22Rv1 (cell line): Measurements from ENCODE around the gene STOML1.

Experiments used
- ZFX ChIP-seq: fragments of 450-650 bp; IDR thresholded peaks from 2 replicates; pipeline ENCODE4 v1.6.1; 2017; ENCODE audit warnings: antibody characterized with exemption, borderline replicate concordance
- TF ChIP-seq, protein P1 (sequence below): fragments of 450-650 bp; IDR thresholded peaks from 2 replicates; pipeline ENCODE4 v1.5.1; 2017; ENCODE audit warnings: mild to moderate bottlenecking

- TF ChIP-seq, protein P1, sequence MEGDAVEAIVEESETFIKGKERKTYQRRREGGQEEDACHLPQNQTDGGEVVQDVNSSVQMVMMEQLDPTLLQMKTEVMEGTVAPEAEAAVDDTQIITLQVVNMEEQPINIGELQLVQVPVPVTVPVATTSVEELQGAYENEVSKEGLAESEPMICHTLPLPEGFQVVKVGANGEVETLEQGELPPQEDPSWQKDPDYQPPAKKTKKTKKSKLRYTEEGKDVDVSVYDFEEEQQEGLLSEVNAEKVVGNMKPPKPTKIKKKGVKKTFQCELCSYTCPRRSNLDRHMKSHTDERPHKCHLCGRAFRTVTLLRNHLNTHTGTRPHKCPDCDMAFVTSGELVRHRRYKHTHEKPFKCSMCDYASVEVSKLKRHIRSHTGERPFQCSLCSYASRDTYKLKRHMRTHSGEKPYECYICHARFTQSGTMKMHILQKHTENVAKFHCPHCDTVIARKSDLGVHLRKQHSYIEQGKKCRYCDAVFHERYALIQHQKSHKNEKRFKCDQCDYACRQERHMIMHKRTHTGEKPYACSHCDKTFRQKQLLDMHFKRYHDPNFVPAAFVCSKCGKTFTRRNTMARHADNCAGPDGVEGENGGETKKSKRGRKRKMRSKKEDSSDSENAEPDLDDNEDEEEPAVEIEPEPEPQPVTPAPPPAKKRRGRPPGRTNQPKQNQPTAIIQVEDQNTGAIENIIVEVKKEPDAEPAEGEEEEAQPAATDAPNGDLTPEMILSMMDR, result no peak
- no peak for TF ChIP-seq ZFX
Measured at GRCh38 chr15:73990250-73991005, 1.7 kb downstream of the STOML1 start.
